GM23248 (cell line): ENCODE measurements around the gene ACER2. TPM values are rescaled to one million over a fixed set of nuclear protein-coding genes. Genes with fewer than 3 reads are reported as not detected.
A peak's percentile ranks its signal among the peaks of the same experiment; 100 is the strongest.
"Not testable (repeated sequence)": the region's sequence is repeated elsewhere in the genome, so short reads cannot be mapped to it uniquely, and the experiment has no call there.

ENCODE experiments used
- DNase-seq: peaks from one replicate; pipeline ENCODE4 v3.0.0-alpha.2; 2015
- H2AFZ ChIP-seq: fragments of 200-600 bp; sonication (generic); 2 replicates; pipeline ENCODE4 v1.6.1; 2016; ENCODE audit warnings: antibody characterized with exemption
- H3F3A ChIP-seq: fragments of 200-600 bp; sonication (generic); 2 replicates; pipeline ENCODE4 v1.6.1; 2016; ENCODE audit warnings: mild to moderate bottlenecking, antibody characterized with exemption, mixed run types; ENCODE audit not compliant: insufficient read depth
- H3K27ac ChIP-seq: fragments of 200-600 bp; sonication (generic); 2 replicates; pipeline ENCODE4 v1.5.1; 2016; ENCODE audit warnings: mild to moderate bottlenecking
- H3K27me3 ChIP-seq: fragments of 200-600 bp; sonication (generic); replicated peaks from 2 replicates; pipeline ENCODE4 v1.6.1; 2016; ENCODE audit warnings: mild to moderate bottlenecking; ENCODE audit not compliant: insufficient read depth
- H3K36me3 ChIP-seq: fragments of 200-600 bp; sonication (generic); 2 replicates; pipeline ENCODE4 v1.6.1; 2016; ENCODE audit warnings: low read depth, mild to moderate bottlenecking
- H3K4me1 ChIP-seq: fragments of 200-600 bp; sonication (generic); 2 replicates; pipeline ENCODE4 v1.6.1; 2016; ENCODE audit warnings: mild to moderate bottlenecking; ENCODE audit not compliant: insufficient read depth
- H3K4me2 ChIP-seq: fragments of 200-600 bp; sonication (generic); one replicate; pipeline ENCODE4 v1.6.1; 2016; ENCODE audit warnings: mild to moderate bottlenecking; ENCODE audit not compliant: unreplicated experiment
- H3K4me3 ChIP-seq: fragments of 200-600 bp; sonication (generic); 2 replicates; pipeline ENCODE4 v1.5.1; 2016; ENCODE audit warnings: mild to moderate bottlenecking
- H3K79me2 ChIP-seq: fragments of 200-600 bp; sonication (generic); 2 replicates; pipeline ENCODE4 v1.6.1; 2016; ENCODE audit warnings: mild to moderate bottlenecking; ENCODE audit not compliant: insufficient read depth
- H3K9ac ChIP-seq: fragments of 200-600 bp; sonication (generic); 2 replicates; pipeline ENCODE4 v1.6.1; 2016; ENCODE audit warnings: mild to moderate bottlenecking
- H3K9me2 ChIP-seq: fragments of 200-600 bp; sonication (generic); 2 replicates; pipeline ENCODE4 v1.6.1; 2016; ENCODE audit warnings: mixed run types, mild to moderate bottlenecking, moderate library complexity; ENCODE audit not compliant: insufficient read depth
- H3K9me3 ChIP-seq: fragments of 200-600 bp; sonication (generic); one replicate; pipeline ENCODE4 v1.6.1; 2017; ENCODE audit warnings: low read depth
- H4K20me1 ChIP-seq: fragments of 200-600 bp; sonication (generic); 2 replicates; pipeline ENCODE4 v1.6.0; 2016; ENCODE audit not compliant: insufficient read depth
- EZH2 ChIP-seq: fragments of 200-600 bp; sonication (generic); IDR thresholded peaks from 2 replicates; pipeline ENCODE4 v1.6.1; 2018; ENCODE audit warnings: antibody characterized with exemption, mild to moderate bottlenecking; ENCODE audit not compliant: insufficient read depth, poor library complexity, severe bottlenecking
- EZH2phosphoT487 ChIP-seq: fragments of 200-600 bp; sonication (generic); IDR thresholded peaks from 2 replicates; pipeline ENCODE4 v1.6.1; 2018; ENCODE audit warnings: antibody characterized with exemption, moderate library complexity, mild to moderate bottlenecking, low read depth; ENCODE audit not compliant: insufficient read depth
- WGBS, 2 experiments: methylation state at CpG; one replicate each; pipeline ENCODE4 v1.1.6; 2015 to 2017; ENCODE audit warnings: low lambda C conversion rate in 2 of 2, low coverage in 1 of 2; ENCODE audit errors: missing lambda C conversion rate in 2 of 2; 5-methylcytosine and 5-hydroxymethylcytosine counted together
- in situ Hi-C: fragments of 300-500 bp; cut with MboI; formaldehyde crosslinking; loops from 2 replicates; pipeline ENCODE4 v1.15.0; 2020
- polyA plus RNA-seq: library from polyadenylated mRNA; unstranded; fragments of >200 nt; fragmentation: Nextera tagmentation; extraction: Ambion mirVana; gene quantifications from 2 replicates; pipeline ENCODE4 v1.2.1, GENCODE V29; 2016
- total RNA-seq: library from RNA; depleted of rRNA; stranded (reverse); fragments of >200 nt; shearing (Covaris generic); gene quantifications from 2 replicates; pipeline ENCODE4 v1.2.3, GENCODE V29; 2014

Gene ACER2
- total and polyA plus RNA-seq, 2 experiments from 2014 or later: 0.48 to 0.76 TPM

DNA sequence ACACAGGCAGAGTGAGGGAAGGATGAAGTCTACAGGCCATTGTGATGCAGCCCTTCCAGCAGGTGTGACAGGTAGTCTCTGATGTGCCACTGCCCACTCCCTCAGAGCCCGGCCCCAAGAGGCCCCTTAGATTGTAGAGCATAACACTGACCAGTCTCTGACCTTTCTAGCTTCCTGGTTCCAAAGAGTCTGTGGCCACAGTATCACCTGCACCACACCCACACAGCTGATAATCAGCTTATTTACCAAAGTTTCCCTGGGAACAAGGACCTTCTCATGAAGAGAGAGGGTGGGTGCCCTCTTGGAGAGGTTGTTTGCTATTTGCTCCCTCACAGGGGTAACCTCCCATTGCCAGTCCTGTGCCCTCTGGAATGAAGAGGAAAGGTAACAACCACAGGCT lies 11.0 kb upstream of the ACER2 start:
- H4K20me1 ChIP-seq: no peaks in the 10 kb centered on the region
- no peaks in the 10 kb centered on the region for H3K36me3 ChIP-seq
- H3K9me2 ChIP-seq: no peaks in the 10 kb centered on the region
- H3K4me3 ChIP-seq: no peak overlapping the region
- H3K4me1 ChIP-seq: no peaks in the 10 kb centered on the region
- no peak for DNase-seq
- H2AFZ ChIP-seq: no peak overlapping the region
- no peak overlapping the region for H3K27ac ChIP-seq
- in situ Hi-C loops: no loop called here
- TF ChIP-seq EZH2: no peak
- TF ChIP-seq EZH2phosphoT487: no peak
- no peaks in the 10 kb centered on the region for H3K9me3 ChIP-seq
- H3K9ac ChIP-seq: no peak overlapping the region
- H3K4me2 ChIP-seq: no peak overlapping the region
- 47 to 71% methylated on average over 1 of the region's 1 CpG for WGBS, 2 experiments
- no peaks in the 10 kb centered on the region for H3K27me3 ChIP-seq
- no peaks in the 10 kb centered on the region for H3F3A ChIP-seq
- no peaks in the 10 kb centered on the region for H3K79me2 ChIP-seq

DNA sequence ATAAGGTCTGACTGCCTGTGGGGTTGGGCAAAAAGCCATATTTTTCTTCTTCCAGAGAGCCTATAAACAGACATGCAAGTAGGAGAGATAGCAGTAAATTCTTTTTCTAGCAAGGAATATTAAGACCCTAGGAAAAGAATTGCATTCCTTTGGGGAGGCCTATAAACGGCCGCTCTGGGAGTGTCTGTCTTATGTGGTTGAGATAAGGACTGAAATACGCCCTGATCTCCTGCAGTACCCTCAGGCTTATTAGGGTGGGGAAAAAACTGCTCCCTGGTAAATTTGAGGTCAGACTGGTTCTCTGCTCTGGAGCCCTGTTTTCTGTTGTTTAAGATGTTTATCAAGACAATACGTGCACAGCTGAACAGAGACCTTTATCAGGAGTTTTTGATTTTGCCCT lies 5.6 kb upstream of the ACER2 start:
- H3K9ac ChIP-seq, H3K4me1 ChIP-seq, H3K4me3 ChIP-seq, H3K27me3 ChIP-seq, H3K9me2 ChIP-seq, DNase-seq, H3K27ac ChIP-seq, H3F3A ChIP-seq, H3K79me2 ChIP-seq, H3K9me3 ChIP-seq, in situ Hi-C loops, H4K20me1 ChIP-seq, H2AFZ ChIP-seq, H3K4me2 ChIP-seq, H3K36me3 ChIP-seq: not testable (repeated sequence)
- WGBS, 2 experiments: 79 to 83% methylated on average over 4 of the region's 4 CpGs

DNA sequence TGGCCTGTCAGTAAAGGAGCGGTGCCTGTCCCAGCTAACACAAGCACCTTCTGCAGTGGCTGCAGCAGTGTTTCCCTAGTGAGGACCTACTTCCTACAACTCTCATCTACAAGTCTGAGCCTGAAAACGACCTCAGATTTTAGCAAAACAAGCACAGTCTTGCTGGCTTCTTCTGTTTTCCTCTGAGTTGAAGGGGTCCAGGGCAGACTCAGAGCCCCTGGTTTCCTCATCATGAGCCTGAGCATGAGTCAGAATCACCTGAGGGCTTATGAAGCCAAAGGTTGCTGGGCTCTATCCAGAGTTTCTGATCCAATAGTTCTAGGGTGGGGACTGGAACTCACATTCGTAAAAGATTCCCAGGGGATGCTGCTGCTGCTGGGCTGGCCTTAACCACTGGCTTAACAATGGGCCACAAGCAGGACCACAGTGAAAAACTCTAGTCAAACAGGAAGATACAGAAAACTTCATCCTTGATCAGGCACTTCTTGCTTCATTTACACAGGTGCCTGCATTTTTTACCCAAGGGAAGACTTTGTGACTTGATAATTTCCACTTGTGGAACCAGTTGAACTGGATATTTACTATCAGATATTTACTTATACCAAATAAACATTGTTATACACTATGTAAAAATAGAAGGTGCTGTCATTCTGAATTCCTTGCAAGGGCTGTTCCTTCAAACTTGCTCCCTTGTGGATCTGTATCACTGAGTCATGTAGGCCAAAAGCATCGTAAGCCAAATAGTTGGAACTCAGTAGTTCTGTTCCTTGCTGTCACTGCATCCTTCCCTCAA lies 4.3 kb upstream of the ACER2 start:
- H3K9ac ChIP-seq: no peak overlapping the region
- no peaks in the 10 kb centered on the region for H3K36me3 ChIP-seq
- no peak overlapping the region for H3K27ac ChIP-seq
- H3K79me2 ChIP-seq: no peaks in the 10 kb centered on the region
- DNase-seq: no peak
- H2AFZ ChIP-seq: no peak overlapping the region
- 0 out of 2 replicates have a peak, but pooled peaks cover 3% of the 10 kb centered on the region for H3F3A ChIP-seq
- no peaks in the 10 kb centered on the region for H3K9me3 ChIP-seq
- H3K4me1 ChIP-seq: peaks cover 2% of the 10 kb centered on the region; the same call in 1 of the 2 replicates
- no peak overlapping the region for H3K4me3 ChIP-seq
- no peaks in the 10 kb centered on the region for H3K27me3 ChIP-seq
- 58 to 64% methylated on average over 4 of the region's 4 CpGs for WGBS, 2 experiments
- no peak overlapping the region for H3K4me2 ChIP-seq
- H4K20me1 ChIP-seq: no peaks in the 10 kb centered on the region
- no peaks in the 10 kb centered on the region for H3K9me2 ChIP-seq
- in situ Hi-C loops: no loop called here
- no peak for TF ChIP-seq EZH2
- no peak for TF ChIP-seq EZH2phosphoT487

DNA sequence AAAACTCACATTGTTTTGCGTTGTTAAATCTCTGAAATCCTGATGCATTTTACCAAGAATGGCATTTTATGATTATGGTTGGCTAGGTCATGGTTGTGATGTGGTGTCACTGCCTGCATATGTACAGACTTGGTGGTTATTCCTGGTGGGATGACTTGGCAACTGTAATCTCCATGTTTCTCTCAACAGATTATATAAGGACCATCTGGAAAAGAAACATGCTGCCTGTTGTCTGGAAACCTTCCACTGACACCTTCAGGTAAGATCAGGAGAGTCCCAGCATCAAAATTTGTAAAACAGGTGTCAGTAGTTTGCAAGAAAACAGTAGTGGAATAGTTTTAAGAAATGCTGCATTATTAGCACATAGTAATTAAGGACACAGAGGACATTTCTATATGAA lies 3.0 kb upstream of the ACER2 start:
- no peaks in the 10 kb centered on the region for H3K79me2 ChIP-seq
- peaks cover 15% of the 10 kb centered on the region for H3K4me1 ChIP-seq
- H2AFZ ChIP-seq: no peak overlapping the region
- TF ChIP-seq EZH2phosphoT487 (no peak), EZH2 (no peak)
- no peak overlapping the region for H3K9ac ChIP-seq
- 45 to 58% methylated on average over 1 of the region's 1 CpG for WGBS, 2 experiments
- in situ Hi-C loops: no loop called here
- no peaks in the 10 kb centered on the region for H4K20me1 ChIP-seq
- H3K9me2 ChIP-seq: no peaks in the 10 kb centered on the region
- no peaks in the 10 kb centered on the region for H3K27me3 ChIP-seq
- no peaks in the 10 kb centered on the region for H3K36me3 ChIP-seq
- DNase-seq: no peak
- H3K9me3 ChIP-seq: no peaks in the 10 kb centered on the region
- no peak overlapping the region for H3K4me2 ChIP-seq
- H3K27ac ChIP-seq: no peak overlapping the region
- H3F3A ChIP-seq: peaks cover 16% of the 10 kb centered on the region
- no peak overlapping the region for H3K4me3 ChIP-seq

DNA sequence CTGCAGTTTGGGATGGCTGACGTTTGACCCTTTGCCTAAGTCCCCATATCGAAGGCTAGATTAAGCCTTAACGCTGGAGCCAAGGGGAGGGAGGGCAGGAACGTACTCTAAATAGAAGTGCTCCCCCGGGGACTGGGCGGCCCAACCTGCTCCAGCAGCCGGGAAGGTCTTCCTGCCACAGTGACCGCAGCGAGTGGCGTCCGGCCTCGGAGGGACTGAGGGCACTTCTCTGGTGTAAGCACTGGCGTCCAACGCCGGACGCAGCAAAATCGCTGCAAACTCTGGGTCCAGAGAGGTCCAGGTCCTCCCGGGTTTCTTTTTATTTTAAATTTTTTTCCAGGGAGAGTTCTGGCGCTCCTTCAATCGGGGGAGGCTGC lies 505 bp upstream of the ACER2 start:
- Histone ChIP-seq H3F3A (peaks cover 27% of the 10 kb centered on the region), H3K4me2 (peak overlapping the region; percentile 98), H3K79me2 (no peaks in the 10 kb centered on the region), H4K20me1 (no peaks in the 10 kb centered on the region), H2AFZ (peak overlapping the region; percentile 89), H3K27ac (no peak overlapping the region), H3K4me1 (peaks cover 23% of the 10 kb centered on the region), H3K9ac (peak overlapping the region; percentile 61), H3K9me3 (no peaks in the 10 kb centered on the region), H3K36me3 (no peaks in the 10 kb centered on the region), H3K27me3 (no peaks in the 10 kb centered on the region), H3K9me2 (no peaks in the 10 kb centered on the region), H3K4me3 (peak overlapping the region; percentile 91)
- no peak for DNase-seq
- 7% methylated on average over 20 of the region's 20 CpGs for WGBS, 2 experiments
- in situ Hi-C loops: no loop called here
- TF ChIP-seq EZH2phosphoT487: no peak
- TF ChIP-seq EZH2: no peak
